ENCODE measurements around the gene MTHFD1L.

The MTHFD1L gene

DNA sequence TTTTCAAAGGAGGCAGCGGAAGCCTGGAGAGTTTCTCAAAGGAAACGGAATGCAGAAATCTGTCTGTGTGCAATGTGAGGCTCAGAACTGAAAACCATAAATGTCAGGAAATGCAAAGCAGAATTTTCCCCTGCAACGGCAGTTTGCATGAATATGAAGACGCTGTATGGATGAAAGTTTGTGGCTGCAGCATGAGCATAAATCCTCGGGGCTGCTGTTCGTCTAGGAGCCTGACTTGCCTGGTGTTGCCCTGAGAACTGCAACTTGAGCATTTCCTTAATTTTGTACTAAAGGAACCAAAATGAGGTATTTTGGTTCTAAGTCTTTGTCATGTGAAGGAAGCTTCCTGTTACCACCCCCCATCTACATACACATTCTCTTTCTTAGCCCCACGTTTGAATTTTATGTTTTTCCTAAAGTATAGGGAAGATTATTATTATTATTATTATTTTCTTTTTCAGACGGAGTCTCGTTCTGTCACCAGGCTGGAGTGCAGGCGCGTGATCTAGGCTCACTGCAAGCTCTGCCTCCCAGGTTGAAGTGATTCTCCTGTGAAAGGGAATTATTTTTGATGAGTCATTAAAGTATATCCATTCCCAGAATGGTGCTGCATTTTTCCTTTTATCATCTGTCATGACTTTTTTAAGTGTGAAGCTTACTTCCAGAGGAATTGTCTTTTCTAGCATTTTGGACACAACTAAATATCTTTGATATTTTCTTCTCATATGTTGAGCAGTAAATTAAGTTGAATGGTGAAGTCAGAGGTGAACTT, 33.1 kb downstream of the MTHFD1L start:
- peak; percentile 53 for DNase-seq (ENCODE audit: low read depth)

DNA sequence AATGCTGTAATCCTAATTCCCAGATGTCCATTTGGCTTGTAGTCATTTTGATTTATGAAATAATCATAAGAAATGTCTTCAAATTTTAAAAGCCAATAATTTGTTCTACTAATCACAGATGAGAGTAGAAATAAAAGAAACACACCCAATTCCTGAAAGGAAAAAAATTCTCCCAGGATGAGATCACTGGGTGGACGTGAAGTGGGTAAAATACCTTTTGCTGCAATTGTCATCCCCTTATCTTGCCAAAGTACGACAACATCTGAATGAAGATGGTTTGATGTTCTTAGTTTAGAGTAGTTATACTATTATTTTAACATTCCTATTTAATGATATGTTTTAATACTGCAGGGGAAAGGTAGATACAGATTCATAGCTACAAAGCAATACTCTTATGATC, 33.7 kb downstream of the MTHFD1L start:
- DNase-seq (ENCODE audit: low read depth) = no peak

- no peak for DNase-seq (ENCODE audit: low read depth)
These were observed 34.5 kb downstream of the MTHFD1L start for GRCh38 chr6:150900049-150900448.

- no peak for DNase-seq (ENCODE audit: low read depth)
These were observed 36.8 kb downstream of the MTHFD1L start for GRCh38 chr6:150902142-150902776.

DNA sequence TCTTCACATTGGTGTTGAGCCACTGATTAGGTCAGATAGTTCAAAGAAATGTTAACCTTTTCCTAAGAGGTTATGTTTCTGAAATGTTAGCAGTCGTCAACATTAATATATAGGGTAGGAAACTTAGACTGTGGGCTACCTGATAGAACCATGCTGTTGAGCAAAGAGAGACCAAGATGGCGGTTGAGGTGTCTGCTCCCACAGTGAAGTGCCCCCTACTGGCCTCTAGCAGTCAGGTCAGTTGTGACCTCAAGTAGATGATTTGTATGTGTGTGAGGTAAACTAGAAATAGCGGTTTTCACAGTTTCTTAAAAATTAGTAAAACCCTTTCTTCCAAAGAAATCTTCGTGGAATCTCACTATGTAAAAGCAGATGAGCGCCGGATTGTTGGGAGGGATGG, 40.3 kb downstream of the MTHFD1L start:
- no peak for DNase-seq (ENCODE audit: low read depth)

DNA sequence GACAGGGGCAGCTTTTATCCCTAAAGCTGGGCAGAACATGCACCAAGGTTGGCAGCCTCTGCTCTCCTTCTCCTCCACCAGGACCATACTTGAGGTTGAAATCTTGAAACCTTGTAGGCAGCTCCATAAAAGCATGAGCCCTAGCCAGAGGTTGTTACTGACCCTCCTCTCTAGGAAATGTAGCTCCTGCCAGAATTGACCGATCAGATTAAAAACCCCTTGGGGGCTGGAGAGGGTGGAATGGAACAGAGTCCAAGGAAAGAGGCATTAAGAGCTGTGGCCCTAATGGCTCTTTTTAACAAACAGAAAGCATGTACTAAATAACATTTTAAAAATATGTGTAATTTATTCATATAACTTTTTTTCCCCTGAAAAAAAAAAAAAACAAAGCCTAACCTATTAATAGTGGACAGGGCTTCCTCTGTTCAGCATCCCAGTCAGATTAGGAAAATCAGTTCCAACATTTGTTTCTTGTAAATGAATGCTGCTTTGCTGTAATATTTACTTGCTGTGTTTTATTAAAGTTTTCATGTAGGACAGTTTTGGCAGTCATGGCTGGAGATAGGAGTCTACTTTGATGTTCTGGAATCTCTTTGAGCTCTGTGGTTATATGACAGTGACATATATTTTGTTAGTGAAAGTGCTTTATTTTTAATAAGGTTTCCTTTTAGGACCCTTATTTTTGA, 41.3 kb downstream of the MTHFD1L start:
- no peak for DNase-seq (ENCODE audit: low read depth)

DNA sequence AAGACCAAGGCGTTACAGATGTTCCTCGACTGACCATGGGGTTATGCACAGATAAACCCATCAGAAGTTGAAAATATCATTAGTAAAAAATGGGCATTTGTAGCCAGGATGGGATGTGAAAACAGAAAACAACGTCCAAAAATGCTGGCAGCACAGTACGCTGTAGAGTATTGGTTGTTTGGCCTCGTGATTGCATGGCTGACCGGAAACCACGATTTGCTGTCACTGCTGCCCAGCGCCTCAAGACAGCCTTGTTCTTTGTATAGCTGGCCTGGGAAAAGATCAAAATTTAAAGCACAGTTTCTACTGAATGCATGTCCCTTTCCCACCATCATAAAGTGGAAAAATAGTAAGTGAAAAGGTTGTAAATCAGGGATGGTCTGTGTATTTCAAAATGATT, 41.9 kb downstream of the MTHFD1L start:
- DNase-seq (ENCODE audit: low read depth) = no peak

DNA sequence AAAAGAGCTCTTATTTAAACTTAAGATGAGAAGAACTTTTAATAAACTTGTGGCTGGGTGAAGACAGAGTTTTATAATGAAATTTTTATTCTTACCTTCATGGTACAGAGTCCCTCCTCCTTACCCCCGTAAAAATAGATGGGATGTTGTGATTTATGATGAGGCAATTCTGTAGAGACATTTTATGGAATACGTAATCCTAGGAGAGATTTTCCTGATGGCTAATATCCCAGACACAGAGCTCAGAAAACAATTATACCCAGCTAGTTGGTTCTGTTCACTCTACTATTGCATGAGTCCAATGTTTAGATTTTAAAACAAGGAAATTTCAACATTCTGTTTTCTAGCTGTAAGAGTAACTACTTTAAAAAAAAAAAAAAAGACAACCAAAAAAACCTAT, 43.4 kb downstream of the MTHFD1L start:
- DNase-seq (ENCODE audit: low read depth) = no peak

- DNase-seq (ENCODE audit: low read depth) = no peak
These were observed 45.1 kb downstream of the MTHFD1L start for GRCh38 chr6:150910561-150910960.

GRCh38 chr6:150914372-150914771, 48.9 kb downstream of the MTHFD1L start:
- no peak for DNase-seq (ENCODE audit: low read depth)

DNA sequence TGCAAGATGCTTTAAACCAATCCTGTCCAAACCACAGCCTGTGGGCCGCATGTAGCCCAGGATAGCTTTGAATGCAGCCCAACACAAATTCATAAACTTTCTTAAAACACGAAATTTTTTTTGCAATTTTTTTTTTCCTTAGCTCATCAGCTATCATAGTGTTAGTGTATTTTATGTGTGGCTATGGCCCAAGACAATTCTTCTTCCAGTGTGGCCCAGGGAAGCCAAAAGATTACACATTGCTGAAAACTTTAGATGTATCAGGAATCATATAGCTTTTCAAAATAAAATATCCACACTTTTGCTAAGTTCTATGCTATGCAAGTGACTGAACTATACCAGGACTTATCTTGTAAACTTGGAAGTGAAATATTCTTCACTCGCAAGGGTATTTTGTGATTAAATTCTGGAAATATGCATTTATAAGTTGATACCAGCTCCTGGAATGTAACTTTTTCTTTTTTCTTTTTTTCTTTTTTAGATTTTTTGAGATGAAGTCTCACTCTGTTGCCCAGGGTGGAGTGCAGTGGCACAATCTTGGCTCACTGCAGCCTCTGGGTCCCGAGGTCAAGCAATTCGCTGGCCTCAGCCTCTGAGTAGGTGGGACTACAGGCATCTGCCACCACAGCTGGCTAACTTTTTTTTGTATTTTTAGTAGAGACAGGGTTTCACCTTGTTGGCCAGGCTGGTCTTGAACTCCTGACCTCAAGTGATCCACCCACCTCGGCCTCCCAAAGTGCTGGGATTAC, 49.8 kb downstream of the MTHFD1L start:
- no peak for DNase-seq (ENCODE audit: low read depth)

DNA sequence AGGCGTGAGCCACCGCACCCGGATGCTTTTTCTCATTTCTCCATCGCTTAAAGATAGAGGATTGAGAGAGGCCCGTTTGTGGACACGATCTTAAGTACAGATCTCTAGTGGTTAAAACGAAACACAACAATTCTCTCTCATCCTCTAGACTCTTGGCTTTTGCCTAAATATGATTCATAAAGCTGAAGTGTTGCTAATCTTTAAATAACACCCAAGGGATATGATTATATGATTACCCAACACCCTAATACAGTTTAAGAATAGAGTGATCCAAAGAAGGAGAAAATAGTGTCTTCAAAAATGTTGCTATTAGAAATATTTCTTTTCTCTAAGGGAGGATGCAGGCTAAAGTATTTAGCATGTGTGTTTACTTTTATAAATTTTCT, 50.4 kb downstream of the MTHFD1L start:
- DNase-seq (ENCODE audit: low read depth) = no peak

DNA sequence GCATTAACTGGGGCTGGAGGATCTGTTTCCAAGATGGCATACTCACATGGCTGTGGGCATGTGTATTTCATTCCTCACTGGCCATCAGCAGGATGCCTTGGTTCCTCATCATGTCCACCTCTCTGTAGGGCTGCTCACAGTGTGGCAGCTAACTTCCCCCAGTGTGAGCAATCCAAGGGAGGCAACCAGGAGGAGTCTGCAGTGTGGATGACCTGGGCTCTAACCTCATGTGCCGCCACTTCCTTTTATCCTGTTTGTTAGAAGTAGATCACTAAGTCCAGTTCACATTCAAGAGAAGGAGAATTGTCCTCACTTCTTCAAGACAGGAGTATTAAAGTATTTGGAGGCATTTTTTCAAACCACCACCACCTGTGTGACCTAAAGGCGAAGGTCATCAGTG, 54.4 kb downstream of the MTHFD1L start:
- no peak for DNase-seq (ENCODE audit: low read depth)

DNA sequence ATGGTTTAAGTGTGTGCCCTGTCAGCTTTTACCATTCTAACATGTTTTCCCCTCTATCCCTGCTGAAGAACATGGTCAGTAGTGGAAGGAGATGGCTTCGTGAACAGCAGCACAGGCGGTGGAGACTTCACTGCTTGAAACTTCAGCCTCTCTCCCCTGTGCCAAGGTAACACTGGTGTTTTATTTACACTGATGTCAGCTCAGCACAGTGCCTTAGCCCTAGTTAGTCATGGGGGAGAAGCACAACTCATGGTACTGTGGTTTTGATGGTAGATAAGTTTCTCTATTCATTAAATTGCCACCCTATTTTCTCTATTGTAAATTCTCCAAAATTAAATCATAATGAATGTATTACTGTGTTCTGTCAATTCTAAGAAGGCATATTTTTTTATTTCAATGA, 56.6 kb downstream of the MTHFD1L start:
- DNase-seq (ENCODE audit: low read depth) = no peak

GRCh38 chr6:150924808-150925589, 59.5 kb downstream of the MTHFD1L start:
- no peak for DNase-seq (ENCODE audit: low read depth)

DNA sequence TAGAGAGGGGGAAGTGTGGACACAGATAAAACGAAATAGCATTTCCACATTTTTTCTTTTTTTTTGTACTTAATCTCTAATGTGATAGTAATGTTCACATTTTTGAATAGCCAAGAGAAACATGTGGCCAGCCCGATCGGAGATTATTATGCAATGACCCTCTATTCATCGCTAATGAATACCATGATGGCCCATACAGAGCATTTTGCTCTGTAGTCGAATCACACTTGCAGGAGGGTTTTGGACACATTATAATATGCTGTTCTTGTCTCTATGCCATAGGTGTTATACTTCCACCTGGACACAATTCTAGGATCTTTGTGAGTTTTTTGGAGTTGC, 60.1 kb downstream of the MTHFD1L start:
- no peak for DNase-seq (ENCODE audit: low read depth)

GRCh38 chr6:150925976-150926375, 60.5 kb downstream of the MTHFD1L start:
- DNase-seq (ENCODE audit: low read depth) = no peak

- no peak for DNase-seq (ENCODE audit: low read depth)
These were observed 63.4 kb downstream of the MTHFD1L start for GRCh38 chr6:150928882-150929281.

DNA sequence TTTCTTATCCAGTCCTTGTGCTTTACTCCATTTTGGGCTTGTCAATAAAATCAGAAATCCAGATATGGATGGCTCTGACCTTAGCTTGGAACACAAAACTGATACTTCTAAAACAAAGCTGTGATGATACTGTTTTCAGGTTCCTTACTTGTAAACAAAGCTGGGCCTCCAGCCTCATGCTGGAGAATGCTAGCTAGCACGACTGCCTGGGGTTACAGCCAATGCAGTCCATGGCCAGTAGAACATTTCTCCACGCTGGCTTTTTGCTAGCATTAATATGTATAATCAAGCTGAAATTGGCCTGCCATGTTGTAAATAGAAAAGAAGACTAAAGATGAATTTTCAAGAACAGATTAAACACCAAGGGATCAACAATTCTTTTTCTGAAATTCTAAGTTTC, 63.9 kb downstream of the MTHFD1L start:
- no peak for DNase-seq (ENCODE audit: low read depth)

- peak; percentile 90 for DNase-seq (ENCODE audit: low read depth)
These were observed 65.3 kb downstream of the MTHFD1L start for GRCh38 chr6:150930841-150931240.

- no peak for DNase-seq (ENCODE audit: low read depth)
These were observed 65.9 kb downstream of the MTHFD1L start for GRCh38 chr6:150931405-150931804.

DNA sequence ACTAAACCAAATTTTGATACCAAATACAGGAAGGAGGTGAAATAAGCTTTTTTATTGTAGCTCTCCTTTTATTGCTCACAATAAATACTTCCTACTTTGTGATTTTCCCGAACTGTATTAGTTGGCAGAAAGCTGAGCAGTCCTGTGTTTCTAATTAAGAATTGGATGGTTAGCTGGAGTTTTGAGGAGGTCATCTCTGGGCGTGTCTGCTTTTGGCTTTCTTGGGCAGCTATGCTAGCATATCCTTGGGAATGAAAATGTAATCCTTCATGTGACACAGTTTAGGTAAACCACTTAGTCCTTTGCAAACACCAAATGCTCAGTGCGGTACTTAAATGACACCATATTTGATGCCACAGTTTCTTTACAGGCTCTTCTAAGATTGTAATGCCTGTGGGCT, 67.5 kb downstream of the MTHFD1L start:
- peak; percentile 94 for DNase-seq (ENCODE audit: low read depth)

Data from GM04503 (cell line).